GM21737 (cell line): ENCODE results near the gene RNF215.
"Not testable (repeated sequence)": the region's sequence is repeated elsewhere in the genome, so short reads cannot be mapped to it uniquely, and the experiment has no call there.

Source experiments
- ATAC-seq: cut with Tn5 transposase; IDR thresholded peaks from one replicate; pipeline ENCODE4 v1.9.1; 2021; ENCODE audit warnings: mild to moderate bottlenecking, moderate library complexity; ENCODE audit not compliant: unreplicated experiment

RNF215 gene

DNA sequence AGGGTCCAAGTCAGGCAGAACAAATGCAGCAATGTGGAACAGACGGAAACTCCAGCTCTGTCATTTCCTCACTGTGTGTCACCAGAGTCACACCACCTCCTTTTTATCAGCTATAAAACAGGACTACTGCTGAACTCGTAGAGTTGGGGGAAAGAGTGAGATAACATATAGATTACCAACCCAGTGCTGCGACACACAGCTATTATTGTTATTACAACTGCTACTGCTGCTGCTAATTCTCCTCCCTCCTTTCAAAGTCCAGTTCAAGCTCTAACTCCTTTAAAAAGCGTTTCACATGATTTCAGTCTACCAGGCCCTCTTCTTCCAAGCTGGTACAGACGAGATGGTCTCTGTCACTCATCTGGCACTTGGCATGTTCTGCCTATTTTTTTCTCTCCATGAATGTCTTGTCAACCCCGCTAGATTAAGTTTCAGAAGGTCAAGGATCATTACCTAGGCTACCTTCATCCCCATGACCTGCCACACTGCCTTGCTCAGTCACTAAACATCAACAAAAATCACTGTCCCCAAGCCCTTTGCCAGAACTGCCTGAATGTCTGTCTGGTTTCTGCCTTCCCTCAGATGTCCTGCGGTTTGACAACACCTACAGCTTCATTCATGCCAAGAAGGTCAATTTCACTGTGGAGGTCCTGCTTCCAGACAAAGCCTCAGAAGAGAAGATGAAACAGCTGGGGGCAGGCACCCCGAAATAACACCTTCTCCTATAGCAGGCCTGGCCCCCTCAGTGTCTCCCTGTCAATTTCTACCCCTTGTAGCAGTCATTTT, 34.7 kb upstream of the RNF215 start:
- ATAC-seq, result no peak

DNA sequence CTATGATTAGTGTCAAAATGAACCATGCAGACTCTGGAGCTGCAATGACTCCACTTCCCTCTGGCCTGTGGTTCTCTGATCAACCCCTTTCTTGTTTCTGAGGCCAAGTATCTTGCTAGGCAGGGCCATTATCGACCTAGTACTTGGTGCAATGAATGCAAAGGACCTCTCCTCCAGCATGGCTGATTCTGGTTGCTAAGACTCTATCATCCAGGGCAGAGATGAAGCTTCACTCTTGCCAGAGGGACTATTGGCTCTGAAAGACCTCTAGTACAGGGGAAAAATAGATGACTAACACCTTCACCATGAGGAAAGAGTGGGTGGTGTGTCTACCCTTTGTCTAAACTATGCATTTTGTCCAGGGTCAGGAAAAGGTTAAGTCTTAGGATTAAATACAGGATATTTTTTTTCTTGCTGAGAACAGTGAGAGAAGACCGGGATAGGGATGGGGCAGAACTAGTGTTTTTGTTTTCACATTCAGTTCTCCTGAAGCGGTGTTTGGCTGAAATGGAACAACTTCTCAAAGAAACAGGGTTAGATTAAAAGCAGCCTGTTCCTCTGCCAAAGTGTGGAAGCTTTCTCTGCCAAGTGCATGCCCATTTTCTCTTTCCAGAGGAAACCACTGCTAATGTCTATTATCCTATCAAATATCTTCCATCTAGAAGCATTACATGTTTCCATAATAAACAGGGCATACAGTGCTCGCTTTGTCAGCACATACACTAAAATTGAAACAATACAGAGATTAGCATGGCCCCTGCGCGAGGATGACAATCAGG, 33.3 kb upstream of the RNF215 start:
- ATAC-seq, result no peak

DNA sequence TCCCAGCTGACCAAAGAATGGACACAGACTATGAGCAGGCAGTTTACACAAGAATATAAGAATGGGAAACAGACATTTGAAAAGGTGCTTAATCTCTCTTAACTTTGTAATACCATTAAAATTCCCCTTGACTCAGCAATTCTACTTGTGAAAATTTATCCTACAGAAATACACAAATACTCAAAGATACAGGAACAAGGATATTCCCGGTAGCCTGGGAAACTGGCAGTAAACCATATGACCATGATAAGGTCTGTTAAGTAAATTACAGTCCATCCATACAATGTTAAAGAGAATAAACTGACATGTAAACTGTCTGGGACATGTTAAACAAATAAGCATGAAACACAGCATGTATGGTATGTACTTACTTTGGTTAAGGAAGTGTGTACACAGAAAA, 29.6 kb upstream of the RNF215 start:
- no peak for ATAC-seq

DNA sequence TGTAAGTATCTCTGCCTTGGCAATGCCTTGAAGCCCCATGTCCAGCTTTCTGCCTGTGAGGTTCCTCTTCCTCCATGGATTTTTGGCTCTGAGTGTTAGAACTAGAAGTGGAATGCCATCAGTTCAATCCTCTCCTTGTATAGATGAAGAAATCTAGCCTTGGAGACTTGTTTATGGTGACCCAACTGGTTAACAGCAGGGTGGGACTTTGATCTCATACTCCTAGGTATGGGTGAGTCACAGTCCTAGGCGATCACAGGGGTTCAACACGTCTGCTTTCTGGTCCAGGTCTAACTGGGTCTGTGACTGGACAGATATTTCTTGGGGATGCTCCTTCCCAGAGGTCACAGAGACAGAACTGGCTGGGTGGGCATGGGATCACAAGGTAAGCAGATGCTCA, 29.2 kb upstream of the RNF215 start:
- ATAC-seq, result no peak

DNA sequence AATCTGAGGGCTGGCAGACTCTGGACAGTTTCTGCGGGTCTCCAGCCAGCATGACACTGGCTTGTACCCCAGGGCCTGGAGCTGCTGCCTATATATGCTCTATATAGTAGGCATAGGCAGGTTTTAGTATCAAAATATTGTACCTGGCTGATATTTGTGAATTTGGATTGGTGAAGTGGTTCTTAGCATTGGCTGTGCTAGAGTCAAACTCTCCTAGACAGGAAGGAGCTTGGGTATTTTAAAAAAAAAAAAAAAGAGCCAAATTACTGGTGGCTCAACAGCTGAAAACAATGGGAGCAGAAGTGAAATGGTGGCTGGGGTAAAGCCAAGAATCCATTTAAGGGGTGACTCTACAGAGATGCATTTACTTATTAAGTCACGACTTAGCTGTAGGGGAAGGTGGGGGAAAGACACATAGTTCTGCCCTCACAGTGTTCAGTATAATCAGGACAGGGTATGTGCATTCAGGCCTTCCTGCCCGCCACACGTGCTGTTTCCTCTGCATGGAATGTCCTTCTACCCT, 27.4 kb upstream of the RNF215 start:
- no peak for ATAC-seq

DNA sequence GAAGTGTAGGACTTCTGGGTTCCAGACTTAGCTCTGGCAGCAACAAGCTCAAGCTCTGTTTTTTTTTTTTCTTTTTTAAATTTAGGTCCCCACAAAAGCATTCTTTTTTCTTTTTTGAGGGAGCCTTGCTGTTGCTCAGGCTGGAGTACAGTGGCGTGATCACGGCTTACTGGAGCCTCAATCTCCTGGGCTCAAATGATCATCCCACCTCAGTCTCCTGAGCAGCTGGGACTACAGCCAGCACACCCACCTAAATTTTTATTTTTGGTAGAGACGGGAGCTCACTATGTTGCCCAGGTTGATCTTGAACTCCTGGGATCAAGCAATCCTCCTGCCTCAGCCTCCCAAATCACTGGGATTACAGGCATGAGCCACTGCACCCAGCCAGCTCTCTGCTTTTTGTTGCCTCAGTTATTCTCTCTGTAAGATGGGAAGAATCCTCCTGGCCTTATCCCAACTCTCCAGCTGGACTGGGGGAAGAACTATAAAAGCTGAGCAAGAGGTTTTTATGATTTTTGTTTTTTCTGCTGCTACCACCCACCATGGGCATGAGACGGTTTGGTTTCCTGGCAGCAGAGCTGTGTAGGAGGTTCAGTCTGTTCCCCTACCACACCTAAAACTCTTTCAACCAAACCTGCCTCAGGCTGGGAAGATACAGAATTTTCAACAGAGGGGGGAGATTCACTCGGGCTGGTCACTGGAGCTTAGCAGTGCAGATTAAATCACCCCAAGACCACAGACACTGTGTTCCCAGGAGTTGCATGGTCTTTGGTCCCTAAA, 26.7 kb upstream of the RNF215 start:
- no peak for ATAC-seq

DNA sequence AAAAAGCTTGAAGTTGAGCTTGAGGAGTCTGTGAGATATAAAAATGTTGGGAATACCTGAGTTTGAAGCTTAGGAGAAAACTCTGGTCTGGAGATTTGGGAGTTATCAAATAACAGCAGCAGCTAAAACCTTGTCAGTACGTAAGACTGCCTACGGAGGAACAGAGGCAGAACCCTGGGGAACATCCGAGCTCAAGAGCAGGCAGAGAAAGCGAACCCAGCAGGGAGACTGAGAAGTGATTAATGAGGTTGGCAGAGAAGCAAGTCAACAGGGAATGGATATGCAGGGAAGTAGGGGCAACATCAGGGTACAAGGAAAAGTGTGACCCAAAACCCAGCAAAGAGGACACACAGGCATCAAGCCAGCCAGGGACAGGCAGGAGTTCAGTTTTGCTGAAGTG, 25.8 kb upstream of the RNF215 start:
- no peak for ATAC-seq

DNA sequence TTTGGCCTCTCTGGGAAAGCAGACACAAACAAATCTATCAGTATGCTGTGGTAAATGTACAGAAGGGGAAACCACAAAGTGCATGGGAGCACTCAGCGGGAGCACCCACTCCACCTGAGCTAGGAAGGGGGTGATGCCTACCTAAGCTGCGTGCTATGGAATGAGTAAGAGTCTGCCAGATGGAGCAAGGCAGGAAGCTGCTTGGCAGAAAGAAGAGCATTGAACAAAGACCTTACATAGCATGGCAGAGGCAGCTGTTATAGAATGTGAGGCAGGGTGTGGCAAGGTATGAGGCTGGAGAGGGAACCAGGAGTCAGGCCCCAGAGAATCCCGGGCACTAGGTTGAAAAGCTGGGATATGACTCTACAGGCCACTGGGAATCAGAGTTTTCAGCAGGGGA, 24.6 kb upstream of the RNF215 start:
- ATAC-seq, result no peak

DNA sequence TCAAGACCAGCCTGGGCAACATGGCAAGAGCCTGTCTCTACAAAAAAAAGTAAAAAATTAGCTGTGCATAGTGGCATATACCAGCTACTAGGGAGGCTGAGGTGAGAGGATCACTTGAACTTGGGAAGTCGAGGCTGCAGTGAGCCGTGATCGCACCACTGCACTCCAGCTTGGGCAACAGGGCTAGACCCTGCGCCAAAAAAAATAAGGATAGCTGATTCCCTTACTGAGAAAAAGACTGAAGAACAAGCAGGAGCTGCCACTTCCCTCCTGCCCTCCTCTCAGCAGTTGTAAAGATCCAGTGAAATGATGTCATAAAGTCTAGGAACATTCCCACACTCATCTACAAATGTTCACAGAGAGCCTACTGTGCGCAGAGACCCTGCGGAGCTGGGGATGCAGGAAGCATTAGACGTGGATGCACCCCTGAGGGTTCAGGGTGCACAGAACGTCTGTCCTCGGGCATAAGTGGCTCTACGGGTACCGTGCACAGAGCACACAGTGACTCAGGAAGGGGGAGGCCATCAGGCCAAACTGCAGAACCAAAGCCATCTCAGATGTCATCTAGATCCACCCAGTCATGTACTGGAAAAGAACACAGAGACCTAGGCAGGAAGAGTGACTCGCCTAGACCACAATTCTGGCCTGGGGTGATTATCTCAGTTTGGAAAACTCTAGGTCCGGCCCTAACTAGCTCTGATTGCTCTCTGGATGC, 21.3 kb upstream of the RNF215 start:
- no peak for ATAC-seq

DNA sequence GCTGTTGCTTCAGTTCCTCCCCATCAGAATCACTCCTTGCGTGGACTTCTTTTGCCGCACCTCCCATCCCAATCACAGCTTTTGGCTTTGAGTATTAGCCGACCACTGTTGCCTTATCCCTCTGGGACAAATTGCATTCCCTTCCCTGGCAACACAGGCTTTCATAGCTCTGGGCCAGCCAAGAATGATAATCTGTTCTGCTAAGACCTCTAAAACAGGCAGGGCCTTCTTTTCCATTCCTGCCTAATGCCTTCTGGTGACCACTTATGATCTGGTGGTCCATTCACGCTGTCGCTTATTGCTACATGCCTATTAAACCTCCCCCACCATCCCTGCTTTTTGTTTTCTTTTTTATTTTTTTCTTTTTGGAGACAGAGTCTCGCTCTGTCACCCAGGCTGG, 19.2 kb upstream of the RNF215 start:
- no peak for ATAC-seq

DNA sequence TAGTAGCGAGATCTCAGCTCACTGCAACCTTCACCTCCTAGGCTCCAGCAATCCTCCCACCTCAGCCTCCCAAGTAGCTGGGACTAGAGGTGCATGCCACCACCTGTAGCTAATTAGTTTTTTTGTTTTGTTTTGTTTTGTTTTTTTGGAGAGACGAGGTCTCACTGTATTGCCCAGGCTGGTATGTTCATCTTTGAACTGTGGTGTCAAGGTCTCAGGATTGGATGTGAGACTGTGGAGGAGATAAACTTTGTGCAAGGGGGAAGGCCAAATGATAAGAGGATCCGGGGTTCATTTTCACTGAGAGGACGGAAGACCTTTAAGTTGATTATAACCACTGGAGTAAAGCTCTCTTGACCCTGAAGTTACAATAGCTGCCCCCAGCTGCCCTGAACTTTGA, 18.5 kb upstream of the RNF215 start:
- ATAC-seq, result no peak

DNA sequence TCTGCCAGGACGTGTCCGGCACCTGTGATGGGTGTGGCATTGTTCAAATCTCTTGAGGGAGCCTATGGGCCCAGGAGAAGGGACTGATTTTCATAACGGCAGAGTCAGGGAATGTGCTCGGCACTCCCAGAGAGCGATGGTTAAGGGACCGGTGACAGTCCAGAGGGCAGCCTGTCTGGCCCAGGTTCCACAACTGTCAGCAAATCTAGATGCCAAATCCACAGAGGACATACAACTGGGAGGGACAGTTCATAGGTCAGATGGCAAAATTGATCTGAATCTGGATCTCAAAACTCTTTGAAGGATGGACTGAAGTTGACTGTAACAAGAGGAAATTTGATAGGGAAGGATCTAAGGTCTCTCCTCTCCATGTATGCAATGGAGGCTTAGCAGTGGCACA, 17.1 kb upstream of the RNF215 start:
- ATAC-seq, result no peak

DNA sequence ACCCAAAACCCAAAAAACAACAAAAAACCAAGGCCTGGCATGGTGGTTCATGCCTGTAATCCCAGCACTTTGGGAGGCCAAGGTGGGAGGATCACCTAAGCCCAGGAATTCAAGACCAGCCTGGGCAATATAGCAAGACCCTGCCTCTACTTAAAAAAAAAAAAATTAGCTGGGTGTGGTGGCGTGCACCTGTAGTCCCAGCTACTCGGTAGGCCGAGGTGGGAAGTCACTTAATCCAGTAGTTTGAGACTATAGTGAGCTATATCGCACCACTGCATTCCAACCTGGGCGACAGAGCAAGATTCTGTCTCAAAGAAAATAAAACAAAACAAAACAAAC, 15.5 kb upstream of the RNF215 start:
- not testable (repeated sequence) for ATAC-seq

DNA sequence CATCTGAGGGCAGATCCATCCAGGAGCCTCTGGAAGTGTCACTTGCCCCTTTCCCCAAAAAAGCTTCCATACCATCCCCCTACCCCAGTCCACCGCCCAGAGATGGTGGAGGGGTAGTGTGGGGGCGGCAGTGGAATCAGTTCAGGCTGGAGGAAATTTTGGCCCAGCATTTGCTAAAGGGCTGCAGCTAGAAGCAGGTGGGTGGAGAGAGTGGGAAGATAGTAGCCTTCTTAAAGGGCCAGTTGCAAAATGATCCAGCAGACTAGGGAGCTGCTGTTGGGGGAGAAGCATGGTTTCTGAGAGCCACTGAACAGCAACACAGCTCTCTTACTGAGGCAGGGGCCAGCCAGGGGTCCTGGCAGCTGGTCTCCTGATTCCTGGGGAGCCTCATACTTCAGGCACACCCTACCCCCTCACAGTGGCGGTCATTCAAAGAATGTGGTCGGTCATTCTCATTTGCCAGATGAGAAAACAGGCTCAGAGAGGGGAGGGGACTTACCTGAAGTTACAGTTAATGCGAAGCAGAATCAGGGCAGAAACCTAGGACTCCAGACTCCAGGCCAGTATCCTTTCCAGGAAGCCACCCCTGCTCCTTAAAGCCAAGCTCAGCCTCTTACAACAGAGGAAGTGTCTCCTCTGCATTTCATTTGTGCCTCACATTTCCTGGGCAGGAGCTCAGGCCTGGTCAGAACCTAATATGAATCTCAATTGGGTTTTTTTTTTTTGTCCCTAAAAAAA, 15.0 kb upstream of the RNF215 start:
- ATAC-seq, result no peak

DNA sequence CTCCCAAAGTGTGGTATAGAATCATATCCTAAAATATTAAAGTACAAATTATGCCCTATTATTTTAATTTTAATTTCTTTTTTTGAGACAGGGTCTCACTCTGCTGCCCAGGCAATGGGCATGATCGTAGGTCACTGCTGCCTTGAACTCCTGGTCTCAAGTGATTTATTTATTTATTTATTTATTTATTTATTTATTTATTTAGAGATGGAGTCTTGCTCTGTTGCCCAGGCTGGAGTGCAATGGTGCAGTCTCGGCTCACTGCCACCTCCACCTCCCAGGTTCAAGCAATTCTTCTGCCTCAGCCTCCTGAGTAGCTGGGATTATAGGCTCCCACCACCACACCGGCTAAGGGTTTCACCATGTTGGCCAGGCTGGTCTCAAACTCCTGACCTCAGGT, 13.8 kb upstream of the RNF215 start:
- ATAC-seq, result not testable (repeated sequence)

DNA sequence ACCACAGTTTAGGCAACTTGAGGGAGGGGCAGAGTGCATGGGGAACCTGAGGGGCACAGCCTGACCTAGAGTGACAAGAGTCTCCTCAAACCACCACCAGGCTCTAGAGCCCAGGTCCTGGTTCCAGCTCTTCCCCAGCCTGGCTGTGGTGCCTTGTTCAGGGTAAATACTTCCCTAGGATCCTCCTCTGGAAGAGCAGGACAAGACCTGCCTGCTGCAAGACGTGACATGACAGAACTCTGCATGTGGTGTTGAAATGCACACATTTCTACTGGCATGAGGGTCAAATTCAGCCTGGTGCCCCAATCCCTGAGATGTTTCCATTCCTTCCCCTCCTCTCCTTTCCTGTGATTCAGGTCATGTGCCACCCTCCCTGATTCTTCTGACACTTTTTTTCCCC, 12.9 kb upstream of the RNF215 start:
- ATAC-seq, result no peak

DNA sequence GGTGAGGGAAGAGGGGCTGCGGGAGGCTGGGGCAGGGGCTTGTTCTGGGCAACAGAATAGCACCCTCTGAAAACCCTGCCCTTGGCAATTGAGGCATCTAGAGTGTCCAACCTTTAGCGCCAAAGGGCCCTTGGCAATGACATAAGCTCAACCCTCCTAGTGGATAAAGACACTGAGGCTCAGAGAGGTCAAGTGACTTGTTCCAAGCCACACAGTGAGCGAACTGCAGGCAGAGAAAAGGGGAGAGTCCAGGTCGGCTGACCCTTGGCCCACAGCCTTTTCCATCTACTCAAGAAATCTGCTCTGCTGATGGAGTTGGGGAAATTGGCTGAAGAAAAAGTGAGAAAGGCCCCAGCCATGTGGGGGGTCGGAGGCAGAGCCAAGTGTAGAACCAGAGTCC, 12.5 kb upstream of the RNF215 start:
- ATAC-seq, result no peak

DNA sequence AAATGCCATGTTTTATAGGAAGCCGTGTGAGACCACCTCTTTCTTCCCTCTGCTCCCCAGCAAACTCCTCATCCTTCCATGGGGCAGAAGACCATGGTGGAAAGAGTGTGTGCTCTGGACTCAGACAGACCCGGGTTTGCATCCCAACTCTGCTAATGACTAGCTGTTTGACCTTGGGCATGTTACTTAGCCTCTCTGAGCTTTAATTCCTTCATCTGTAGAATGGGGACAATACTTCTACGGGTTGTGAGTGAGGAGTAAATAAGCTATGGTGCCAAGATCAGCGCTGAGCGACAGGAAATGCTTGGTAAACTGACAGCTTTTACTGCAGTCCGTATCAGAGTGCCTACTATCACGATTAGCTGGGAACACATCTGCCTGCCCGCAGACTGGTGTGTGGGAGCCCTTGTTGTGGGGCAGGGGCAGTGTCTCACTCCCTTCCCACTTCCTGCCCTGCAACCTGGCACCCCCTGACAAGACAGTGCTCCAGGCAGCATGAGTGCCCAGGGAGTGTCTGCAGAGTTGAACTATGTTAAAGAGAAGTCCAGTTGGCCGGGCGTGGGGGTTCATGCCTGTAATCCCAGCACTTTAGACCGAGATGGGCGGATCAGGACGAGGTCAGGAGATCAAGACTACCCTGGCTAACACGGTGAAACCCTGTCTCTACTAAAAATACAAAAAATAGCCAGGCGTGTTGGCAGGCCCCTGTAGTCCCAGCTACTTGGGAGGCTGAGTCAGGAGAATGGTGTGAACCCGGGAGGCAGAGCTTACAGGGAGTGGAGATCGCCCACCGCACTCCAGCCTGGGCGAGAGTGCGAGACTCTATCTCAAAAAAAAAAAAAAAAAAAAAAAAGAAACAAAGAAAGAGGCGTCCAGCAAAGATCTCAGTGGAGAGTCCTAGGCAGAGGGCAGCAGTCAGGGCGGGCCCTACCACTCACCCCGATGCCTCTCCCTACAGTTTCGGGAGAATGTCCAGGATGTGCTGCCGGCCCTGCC, 11.8 kb upstream of the RNF215 start:
- no peak for ATAC-seq
